T-helper 1 cell treated with Interleukin-12 subunit alpha and Interleukin-12 subunit beta and Interleukin-4 antibody, amounts not matched to agents 30 ng/mL and 1 ng/mL, for 36 hours (primary cell): ENCODE measurements around the gene MAS1L. TPM values are rescaled to one million over a fixed set of nuclear protein-coding genes. Genes with fewer than 3 reads are reported as not detected.

ENCODE experiments used
- total RNA-seq: library from RNA; stranded (reverse); gene quantifications from 2 replicates; pipeline ENCODE4 v1.2.3, GENCODE V29; 2022

MAS1L gene
- total RNA-seq, 1 donor from 2014 or later: not detected

Other genes starting within 250 kb of the MAS1L start
- gene OR14J1, start 186.3 kb downstream of the MAS1L start, total RNA-seq: not detected in 2 replicates
- gene OR5V1, start 119.1 kb downstream of the MAS1L start, total RNA-seq: not detected in 2 replicates
- not detected in 2 replicates for gene OR12D3, start 112.7 kb downstream of the MAS1L start, total RNA-seq
- not detected in 2 replicates for gene OR12D2, start 92.3 kb downstream of the MAS1L start, total RNA-seq
- not detected in 2 replicates for gene OR12D1, start 73.0 kb downstream of the MAS1L start, total RNA-seq
- not detected in 2 replicates for gene OR10C1, start 48.6 kb downstream of the MAS1L start, total RNA-seq
- gene OR11A1, start 30.9 kb downstream of the MAS1L start, total RNA-seq: not detected in 2 replicates
- gene OR2H1, start 30.8 kb downstream of the MAS1L start, total RNA-seq: not detected in 2 replicates
- 3.2 and 4.4 TPM in 2 replicates for gene UBD, start 71.8 kb upstream of the MAS1L start, total RNA-seq
- not detected in 2 replicates for gene OR2H2, start 97.2 kb upstream of the MAS1L start, total RNA-seq
- 27.0 and 28.1 TPM in 2 replicates for gene GABBR1, start 145.2 kb upstream of the MAS1L start, total RNA-seq
- not detected in 2 replicates for gene MOG, start 169.1 kb upstream of the MAS1L start, total RNA-seq
- gene ZFP57, start 193.2 kb upstream of the MAS1L start, total RNA-seq: 2.6 and 3.1 TPM in 2 replicates
- gene HLA-F, start 235.5 kb upstream of the MAS1L start, total RNA-seq: 550 and 558 TPM in 2 replicates